A204.1 (cell line): ENCODE data around the gene ZDHHC5.
A peak's percentile ranks its signal among the peaks of the same experiment; 100 is the strongest.

ENCODE experiments used
- FAIRE-seq: peaks from 2 replicates; lab custom pipeline; 2012; peaks lifted over from hg19 to GRCh38; lab: Jason Lieb, UNC

The ZDHHC5 gene

GRCh38 chr11:57667736-57668433 lies at the start of gene ZDHHC5:
ZDHHC5 (plus strand) TSS chr11:57668114; CDS start chr11:57673091, 4,977 bp downstream.
- FAIRE-seq: no peak

DNA sequence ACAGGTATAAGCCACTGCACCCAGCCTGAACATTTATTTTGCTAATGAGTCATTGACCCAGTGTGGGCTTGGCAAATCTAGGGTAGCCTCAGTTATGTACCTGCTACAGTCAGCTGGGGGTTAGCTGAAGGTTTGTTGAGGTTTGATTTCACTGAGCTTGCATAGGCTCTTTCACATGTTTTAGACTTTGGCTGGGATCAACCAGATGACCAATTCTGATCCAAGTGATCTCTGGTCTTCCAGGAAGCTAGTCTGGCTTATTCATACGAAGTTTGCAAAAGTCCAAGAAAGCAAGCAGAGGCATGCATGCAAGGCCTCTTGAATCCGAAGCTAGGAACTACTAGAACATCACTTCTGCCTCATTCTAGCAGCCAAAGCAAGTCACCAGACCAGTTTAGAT lies 49.5 kb upstream of the ZDHHC5 start:
- no peak for FAIRE-seq

GRCh38 chr11:57619331-57619730 lies 48.6 kb upstream of the ZDHHC5 start:
- FAIRE-seq: no peak

DNA sequence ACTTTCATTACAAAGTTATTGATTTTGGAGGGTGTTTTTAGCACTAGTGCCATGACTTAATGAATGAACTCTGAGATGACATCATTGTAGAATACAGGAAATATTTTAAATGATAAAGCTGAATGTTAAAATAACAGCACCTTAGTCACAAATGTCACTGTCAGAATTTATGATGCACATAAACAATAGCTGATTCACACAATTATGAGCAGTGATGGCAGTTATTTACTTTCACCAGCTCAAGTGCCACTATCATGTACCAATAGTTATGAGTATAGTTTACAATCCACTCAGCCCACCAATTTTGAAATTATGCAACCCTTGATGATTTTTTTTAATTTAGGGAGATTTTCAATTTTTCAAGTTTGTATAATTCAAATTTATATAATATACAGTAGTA lies 47.4 kb upstream of the ZDHHC5 start:
- no peak for FAIRE-seq

DNA sequence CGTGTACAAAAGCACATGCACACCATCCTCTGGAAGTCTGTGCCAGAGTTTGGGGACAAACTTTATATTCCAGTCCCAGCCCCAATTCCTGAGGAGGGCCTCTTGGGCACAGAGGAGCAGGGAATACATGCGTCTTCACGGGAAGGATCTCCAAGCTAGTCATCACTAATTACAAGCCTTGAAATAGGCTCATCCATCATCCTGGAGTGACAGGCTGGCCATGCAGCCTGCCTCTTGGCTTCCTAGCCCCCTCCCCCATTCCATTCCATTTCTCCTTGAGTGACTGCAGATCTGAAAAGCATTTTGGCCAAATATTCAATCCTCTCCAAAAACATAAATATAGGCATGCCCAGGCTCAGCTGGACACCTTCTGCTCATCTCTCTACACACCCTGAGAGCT lies 45.7 kb upstream of the ZDHHC5 start:
- no peak for FAIRE-seq

DNA sequence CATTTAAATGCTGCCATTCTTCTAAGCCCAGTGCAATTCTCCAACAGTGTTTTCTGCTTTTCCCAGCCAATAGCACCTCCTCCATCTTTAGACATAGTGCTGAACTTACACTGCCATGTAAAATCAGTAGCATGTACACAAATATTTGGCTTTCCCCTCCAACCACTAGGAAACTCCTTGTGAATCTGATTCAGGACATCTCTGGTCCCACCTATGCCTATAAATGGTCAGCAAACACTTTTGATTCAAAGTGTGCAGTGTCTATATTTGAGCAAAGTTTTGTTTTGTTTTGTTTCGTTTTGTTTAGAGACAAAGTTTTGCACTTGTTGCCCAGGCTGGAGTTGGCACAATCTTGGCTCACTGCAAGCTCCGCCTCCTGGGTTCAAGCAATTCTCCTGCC lies 43.0 kb upstream of the ZDHHC5 start:
- FAIRE-seq: no peak

DNA sequence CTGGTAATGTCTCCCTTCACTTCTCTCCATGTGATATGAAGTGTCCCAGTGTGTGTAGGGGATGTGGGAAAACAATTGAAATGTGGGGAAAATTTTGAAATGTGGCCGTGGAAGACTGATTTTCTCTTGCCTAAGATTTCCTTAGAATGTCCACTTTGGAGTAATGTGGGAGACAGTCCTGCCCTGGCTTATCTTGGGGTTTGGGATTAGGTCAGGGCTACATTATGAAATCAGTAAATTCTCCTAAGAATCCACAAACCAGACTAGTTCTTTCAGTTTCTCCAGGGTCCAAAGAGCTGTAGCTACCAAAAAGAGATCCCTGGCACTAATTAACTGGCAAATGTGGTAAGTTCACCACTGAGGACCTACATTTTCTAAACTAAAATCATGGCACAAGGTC lies 41.0 kb upstream of the ZDHHC5 start:
- no peak for FAIRE-seq

GRCh38 chr11:57630171-57630570 lies 37.7 kb upstream of the ZDHHC5 start:
- FAIRE-seq: no peak

DNA sequence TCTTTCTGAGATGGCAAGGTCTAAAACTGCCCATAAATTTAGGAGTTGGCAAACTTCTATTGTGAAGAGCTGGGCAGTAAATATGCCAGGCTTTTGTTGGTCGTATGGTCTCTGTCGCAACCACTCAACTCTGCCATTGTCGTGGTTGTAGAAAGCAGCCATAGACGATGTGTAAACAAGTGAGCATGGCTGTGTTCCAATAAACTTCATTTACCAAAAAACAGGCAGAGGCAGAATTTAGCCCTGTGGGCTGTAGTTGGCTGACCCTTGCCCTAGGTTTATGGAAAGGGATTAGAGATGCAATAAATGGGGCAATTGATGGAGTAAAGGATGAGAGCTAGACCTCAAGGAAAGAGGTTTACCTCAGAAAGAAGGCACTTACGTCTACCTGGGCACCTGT lies 35.8 kb upstream of the ZDHHC5 start:
- FAIRE-seq: no peak

GRCh38 chr11:57633394-57634070 lies 34.4 kb upstream of the ZDHHC5 start:
- no peak for FAIRE-seq

DNA sequence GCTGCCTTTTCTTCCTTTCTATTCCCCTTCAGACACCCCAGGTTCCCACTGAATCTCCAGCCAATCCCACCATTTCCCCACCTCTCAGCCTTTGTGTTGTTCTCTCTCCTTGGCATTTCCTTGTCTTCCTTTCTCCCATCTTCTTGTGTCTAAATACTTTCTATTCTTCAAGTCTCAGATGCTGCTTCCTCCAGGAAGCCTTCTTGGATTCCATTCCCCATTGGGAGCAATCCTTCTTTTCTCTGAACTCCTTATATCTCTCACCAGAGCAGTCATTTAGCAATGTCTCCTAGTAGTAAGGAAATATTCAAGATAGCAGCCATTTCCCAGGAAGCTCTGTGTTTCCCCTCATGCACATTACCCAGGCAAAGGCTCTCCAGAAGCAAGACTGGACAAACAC lies 33.6 kb upstream of the ZDHHC5 start:
- FAIRE-seq: no peak

- FAIRE-seq: no peak
Measured at GRCh38 chr11:57635246-57635645, 32.7 kb upstream of the ZDHHC5 start.

GRCh38 chr11:57637626-57638004 lies 30.3 kb upstream of the ZDHHC5 start:
- no peak for FAIRE-seq

GRCh38 chr11:57638005-57638781 lies 29.7 kb upstream of the ZDHHC5 start:
- FAIRE-seq: no peak

- FAIRE-seq: no peak
Measured at GRCh38 chr11:57638811-57639320, 29.0 kb upstream of the ZDHHC5 start.

GRCh38 chr11:57639321-57640067 lies 28.4 kb upstream of the ZDHHC5 start:
- FAIRE-seq: peak; percentile 76

GRCh38 chr11:57640068-57640800 lies 27.7 kb upstream of the ZDHHC5 start:
- FAIRE-seq: no peak

GRCh38 chr11:57641011-57641807 lies 26.7 kb upstream of the ZDHHC5 start:
- FAIRE-seq: peak; percentile 84

- FAIRE-seq: no peak
Measured at GRCh38 chr11:57643802-57644201, 24.1 kb upstream of the ZDHHC5 start.

DNA sequence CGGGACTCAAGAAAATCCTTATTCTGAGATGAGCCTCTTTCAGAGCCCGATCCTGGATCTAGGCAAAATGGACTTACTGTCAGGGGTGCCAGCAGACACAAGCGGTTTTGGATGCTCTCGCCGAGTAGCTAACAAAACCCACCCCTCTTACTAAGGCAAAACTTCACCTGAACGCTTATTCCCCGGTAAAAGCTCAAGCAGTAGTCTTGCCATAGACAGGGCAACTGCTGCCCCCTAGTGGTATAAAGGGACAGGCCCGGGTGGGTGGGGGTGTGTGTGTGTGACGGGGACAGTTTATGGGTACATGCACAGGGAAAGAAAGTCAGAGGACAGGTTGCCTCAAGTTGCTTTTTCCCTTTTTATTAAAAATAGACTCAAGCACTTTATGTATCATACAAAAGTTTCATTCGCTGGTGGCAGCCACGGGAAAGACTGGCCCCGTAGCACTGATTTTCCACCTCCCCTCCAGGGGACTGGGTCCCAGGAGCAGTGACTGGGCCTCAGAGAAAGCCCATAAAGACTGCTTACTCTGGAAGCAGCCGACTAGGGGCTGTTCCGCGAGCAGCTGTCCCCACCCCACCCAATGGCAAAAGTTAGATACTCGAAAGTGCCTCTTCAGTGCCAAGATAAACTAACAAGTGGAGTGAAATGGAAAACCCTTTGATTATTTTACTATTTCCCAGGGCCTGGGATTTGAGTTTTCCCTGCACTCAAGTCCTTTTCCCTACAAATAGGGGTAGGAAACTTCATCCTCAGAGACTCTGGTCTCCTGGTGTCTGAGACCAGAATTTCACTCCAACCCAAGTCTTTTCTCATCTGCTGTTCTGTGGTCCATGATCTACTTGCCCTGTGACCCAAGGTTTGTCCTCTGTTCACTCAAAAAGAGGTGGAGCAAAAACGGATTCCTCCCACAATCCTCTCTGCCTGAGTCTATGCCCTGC lies 22.9 kb upstream of the ZDHHC5 start:
- FAIRE-seq: no peak
